Activated gamma-delta T cell treated with anti-CD3 and anti-CD28 coated beads, Interleukin-2, amount 50 U/mL, for 16 hours (primary cell): ENCODE data around the gene DYNLT1.

Source experiments
- DNase-seq: peaks from one replicate; pipeline ENCODE4 v3.0.0-alpha.2; 2020; ENCODE audit warnings: low read depth

The DYNLT1 gene

DNA sequence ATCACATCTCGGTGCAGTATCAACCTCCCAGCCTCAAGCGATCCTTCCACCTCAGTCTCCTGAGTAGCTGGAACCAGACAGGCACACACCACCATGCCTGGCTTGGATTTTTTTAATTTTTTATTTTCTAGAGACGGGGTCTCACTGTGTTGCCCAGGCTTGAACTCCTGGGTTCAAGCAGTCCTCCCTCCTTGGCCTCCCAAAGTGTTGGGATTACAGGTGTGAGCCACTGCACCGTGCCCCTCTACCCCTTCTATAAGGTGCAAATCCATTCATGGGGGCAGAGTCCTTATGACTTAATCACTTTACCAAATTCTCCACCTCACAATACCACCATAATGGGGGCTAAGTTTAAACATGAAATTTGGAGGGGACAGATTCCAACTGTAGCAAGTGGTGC is 47.0 kb downstream of the DYNLT1 start:
- DNase-seq, result no peak

DNA sequence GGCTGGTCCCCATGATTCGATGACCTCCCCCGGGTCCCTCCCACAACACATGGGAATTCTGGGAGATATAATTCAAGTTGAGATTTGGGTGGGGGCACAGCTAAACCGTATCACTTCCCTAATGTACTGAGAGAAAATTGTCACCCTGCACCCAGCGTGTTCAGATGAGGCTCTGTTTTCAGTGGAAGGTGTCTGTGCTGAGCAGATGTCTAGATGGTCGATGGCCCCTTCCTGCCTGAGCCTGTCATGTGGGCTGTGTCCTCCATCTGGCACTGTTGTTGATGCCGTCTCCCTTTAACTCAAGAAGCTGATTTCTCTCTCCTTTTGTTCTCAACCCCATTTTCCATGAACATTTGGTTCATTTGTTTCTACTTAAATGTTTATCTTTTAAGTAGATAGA is 47.7 kb downstream of the DYNLT1 start:
- DNase-seq, result no peak

DNA sequence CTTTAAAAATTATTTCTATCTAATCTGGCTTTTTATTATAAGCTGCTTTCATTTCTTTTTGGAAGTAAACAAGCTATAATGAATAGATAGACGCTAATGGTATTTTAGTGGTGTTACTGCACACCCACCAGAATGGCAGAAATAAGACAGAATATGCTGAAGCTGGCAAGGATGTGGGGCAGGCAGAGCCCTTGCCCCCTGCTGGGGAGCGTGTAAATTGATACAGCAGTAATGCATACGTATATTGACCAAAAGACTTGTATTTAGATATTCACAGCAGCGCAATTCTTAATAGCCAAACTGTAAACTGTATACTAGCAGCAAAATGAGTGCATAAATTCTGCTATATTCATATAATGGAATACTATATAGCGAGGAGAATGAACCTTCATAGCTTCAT is 49.3 kb downstream of the DYNLT1 start:
- DNase-seq, result no peak

DNA sequence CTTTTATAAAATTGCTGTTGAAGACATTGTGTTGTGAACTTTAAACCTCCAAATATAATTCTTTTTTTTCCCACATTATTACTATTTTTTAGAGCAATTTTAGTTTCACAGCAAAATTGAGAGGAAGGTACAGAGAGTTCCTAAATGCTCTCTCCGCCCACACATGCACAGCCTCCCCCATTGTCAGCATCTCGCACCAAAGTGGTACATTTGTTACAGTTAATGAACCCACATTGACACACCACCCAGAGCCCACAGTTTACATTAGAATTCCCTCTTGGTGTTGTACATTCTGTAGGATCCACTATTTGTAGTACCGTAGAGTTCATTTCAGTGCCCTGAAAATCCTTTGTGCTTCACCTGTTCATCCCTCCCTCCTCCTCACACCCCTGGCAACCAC is 50.9 kb downstream of the DYNLT1 start:
- no peak for DNase-seq

DNA sequence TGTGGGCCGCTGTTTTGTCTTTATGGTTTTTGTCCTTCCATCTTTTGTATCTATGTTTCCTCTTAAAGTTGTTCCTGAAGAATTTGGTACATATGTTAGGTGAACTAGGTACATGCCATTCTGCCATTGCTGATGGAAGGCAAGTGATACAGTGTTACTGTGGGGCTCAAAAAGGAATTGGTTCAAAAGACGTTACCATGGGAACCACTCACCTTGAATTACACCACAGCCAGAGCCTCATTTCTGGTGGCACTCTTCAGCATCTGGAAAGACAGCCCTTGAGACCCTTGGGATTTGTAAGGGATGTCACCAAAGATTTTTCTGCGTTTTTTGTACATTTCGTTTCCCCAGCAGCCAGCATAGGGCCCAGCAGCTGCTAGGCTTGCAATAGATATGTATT is 52.7 kb downstream of the DYNLT1 start:
- DNase-seq, result no peak

DNA sequence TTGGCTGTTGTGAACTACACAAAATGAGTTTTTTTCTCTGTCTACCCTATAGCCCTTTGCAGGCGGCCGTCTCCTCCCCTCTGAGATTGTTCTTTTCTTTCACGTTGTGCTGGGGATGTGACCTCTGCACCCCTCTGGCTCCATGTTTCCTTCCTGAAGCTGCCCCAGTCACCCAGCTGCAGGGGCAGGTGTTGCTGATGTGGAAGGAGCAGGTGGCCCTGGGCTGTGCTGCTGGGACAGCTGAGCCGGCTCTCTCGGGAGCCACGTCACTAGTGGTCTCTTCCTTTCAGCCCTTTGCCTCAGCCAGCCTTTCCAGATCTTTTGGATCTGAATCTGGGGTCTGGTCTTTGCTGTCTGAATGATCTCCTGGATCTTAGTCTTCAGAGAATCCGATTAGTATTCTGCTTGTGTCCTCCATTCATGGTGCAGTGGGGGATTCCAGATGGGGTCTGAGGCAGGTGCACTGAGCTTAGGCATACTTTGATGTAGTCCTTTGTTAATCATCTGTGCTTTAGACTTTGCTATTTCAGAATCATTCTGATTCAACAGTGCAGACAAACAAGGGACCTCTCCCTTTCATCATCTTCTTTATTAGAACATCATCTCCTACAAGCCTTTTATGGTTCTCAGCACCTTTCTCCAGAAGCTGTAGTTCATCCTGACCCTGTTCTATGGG is 53.3 kb downstream of the DYNLT1 start:
- no peak for DNase-seq

DNA sequence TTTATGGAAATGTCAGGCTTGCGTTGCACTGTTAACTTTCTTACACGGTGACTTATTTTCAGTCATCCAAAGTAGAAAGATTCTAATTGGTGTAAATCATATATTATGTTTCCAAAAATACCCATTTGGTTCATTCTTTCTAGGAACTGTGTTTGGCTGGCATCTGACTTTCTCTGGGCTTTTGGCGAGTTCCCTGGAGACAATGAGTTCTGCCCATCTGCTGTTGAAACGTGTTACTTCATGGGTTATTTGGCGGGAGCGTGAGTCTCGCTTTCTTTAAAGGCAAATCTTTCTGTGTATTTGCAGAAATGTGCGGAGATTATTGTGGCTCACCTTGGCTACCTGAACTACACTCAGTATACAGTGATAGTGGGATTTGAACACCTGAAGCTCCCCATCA is 55.2 kb downstream of the DYNLT1 start:
- no peak for DNase-seq

DNA sequence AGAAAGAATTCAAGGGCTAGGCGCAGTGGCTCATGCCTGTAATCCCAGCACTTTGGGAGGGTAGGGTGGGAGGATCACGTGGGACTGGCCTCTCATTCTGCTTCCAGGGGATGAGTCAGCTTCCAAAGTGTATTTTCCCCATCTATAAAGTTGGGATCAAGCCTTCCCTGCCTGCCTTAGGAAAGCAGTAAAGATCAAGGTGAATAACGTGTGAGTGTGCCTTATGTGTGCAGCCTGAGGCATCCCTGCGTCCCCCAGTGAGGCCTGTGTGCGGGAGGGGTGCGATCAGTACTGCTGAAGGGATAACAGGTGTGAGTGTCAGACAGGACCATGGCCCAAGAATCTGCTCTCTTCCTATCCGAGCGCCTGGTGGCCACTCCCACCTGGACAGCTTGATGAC is 57.9 kb downstream of the DYNLT1 start:
- no peak for DNase-seq
